Stimulated activated CD4-positive, alpha-beta T cell treated with anti-CD3 and anti-CD28 coated beads, TNF-alpha, amount 100 ng/mL, for 48 hours (primary cell): Measurements from ENCODE around the gene RGS7.
"Not testable (repeated sequence)": the region's sequence is repeated elsewhere in the genome, so short reads cannot be mapped to it uniquely, and the experiment has no call there.

ENCODE experiments used
- DNase-seq, 3 donors: peaks; one replicate each; pipeline ENCODE4 v3.0.0-alpha.2; 2020; ENCODE audit warnings: low read depth in 3 of 3

The RGS7 gene

GRCh38 chr1:240917976-240918375 lies 439.0 kb downstream of the RGS7 start:
- DNase-seq: no peak

GRCh38 chr1:240914506-240914905 lies 442.5 kb downstream of the RGS7 start:
- no peak for DNase-seq

GRCh38 chr1:240912821-240913220 lies 444.2 kb downstream of the RGS7 start:
- no peak for DNase-seq

GRCh38 chr1:240909701-240910457 lies 447.1 kb downstream of the RGS7 start:
- DNase-seq: no peak

- no peak for DNase-seq
Measured at GRCh38 chr1:240906477-240906876, 450.5 kb downstream of the RGS7 start.

- no peak for DNase-seq
Measured at GRCh38 chr1:240905225-240905765, 451.7 kb downstream of the RGS7 start.

GRCh38 chr1:240895424-240895823 lies 461.6 kb downstream of the RGS7 start:
- not testable (repeated sequence) for DNase-seq

- no peak for DNase-seq
Measured at GRCh38 chr1:240888787-240889048, 468.3 kb downstream of the RGS7 start.

- DNase-seq: peak; percentile 0 to 3 (median 1)
Measured at GRCh38 chr1:240888039-240888786, 468.8 kb downstream of the RGS7 start.

GRCh38 chr1:240883490-240883889 lies 473.5 kb downstream of the RGS7 start:
- no peak for DNase-seq

- DNase-seq: not testable (repeated sequence)
Measured at GRCh38 chr1:240882656-240883308, 474.2 kb downstream of the RGS7 start.

GRCh38 chr1:240878631-240879030 lies 478.4 kb downstream of the RGS7 start:
- DNase-seq: no peak

- DNase-seq: no peak
Measured at GRCh38 chr1:240877605-240878004, 479.4 kb downstream of the RGS7 start.

GRCh38 chr1:240876071-240876470 lies 480.9 kb downstream of the RGS7 start:
- no peak for DNase-seq

GRCh38 chr1:240869071-240869470 lies 487.9 kb downstream of the RGS7 start:
- no peak for DNase-seq

GRCh38 chr1:240866724-240867123 lies 490.3 kb downstream of the RGS7 start:
- DNase-seq: no peak

- DNase-seq: no peak
Measured at GRCh38 chr1:240860023-240860422, 497.0 kb downstream of the RGS7 start.

GRCh38 chr1:240854367-240854766 lies 502.6 kb downstream of the RGS7 start:
- DNase-seq: no peak

- DNase-seq: no peak
Measured at GRCh38 chr1:240847325-240847724, 509.7 kb downstream of the RGS7 start.

GRCh38 chr1:240844486-240844885 lies 512.5 kb downstream of the RGS7 start:
- no peak for DNase-seq

GRCh38 chr1:240843798-240844197 lies 513.2 kb downstream of the RGS7 start:
- DNase-seq: no peak

GRCh38 chr1:240836271-240836670 lies 520.7 kb downstream of the RGS7 start:
- no peak for DNase-seq

GRCh38 chr1:240835291-240835690 lies 521.7 kb downstream of the RGS7 start:
- no peak for DNase-seq
